NCI-H460 (cell line): ENCODE results near the gene BICRA. TPM values are rescaled to one million over a fixed set of nuclear protein-coding genes. Genes with fewer than 3 reads are reported as not detected.
"Not testable (repeated sequence)": the region's sequence is repeated elsewhere in the genome, so short reads cannot be mapped to it uniquely, and the experiment has no call there.

Source experiments
- DNase-seq: peaks from one replicate; pipeline ENCODE4 v3.0.0-alpha.2; 2016; ENCODE audit warnings: low read depth; ENCODE audit errors: extremely low read depth
- total RNA-seq: library from RNA; depleted of rRNA; stranded (reverse); fragments of >200 nt; shearing (Covaris generic); gene quantifications from 2 replicates; pipeline ENCODE4 v1.2.3, GENCODE V29; 2014

BICRA gene
- total RNA-seq, 1 experiment from 2014 or later: 0.40 TPM

DNA sequence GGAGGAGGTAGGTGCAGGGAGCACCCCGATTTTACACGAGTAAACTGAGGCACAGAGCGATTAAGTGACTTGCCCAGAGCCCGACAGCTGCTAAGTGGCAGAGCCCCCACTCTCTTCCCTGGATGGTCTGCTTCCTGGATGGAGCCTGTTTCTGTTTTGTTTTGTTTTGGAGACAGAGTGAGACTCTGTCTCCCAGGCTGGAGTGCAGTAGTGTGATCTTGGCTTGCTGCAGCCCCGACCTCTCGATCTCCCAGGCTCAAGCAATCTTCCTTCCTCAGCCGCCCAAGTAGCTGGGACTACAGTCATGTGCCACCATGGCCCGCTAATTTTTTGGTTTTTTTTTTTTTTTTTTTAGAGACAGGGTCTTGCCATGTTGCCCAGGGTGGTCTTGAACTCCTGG, 17.3 kb downstream of the BICRA start:
- no peak for DNase-seq

DNA sequence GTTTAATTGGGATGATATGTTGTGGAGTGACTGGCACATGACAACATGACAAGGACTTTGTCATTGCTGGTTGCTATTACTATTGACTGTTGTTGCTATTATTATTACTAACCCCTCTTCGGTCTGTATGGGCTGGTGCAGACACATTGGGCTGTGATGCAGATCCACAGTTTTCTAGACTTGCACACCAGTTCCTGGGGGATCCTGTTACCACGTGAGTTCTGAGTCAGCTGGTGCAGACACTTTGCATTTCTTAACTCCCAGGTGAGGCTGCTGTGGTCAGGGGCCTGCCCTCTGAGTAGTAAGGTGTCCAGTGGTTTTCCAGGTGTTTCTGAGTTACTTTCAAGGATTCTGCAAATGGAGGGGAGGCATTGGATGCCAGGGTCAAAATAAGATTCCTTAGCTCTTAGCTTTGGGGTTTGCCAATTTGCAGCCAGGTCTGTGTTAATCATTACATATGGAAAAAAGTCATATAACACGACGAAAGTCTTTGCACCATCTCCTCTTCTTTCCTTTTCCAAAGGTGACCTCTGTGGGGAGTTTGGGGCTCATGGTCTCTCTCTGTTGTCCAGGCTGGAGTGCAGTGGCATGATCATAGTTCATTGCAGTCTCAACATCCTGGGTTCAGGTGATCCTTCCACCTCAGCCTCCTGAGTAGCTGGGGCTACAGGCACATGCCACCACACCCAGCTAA, 19.3 kb downstream of the BICRA start:
- no peak for DNase-seq

GRCh38 chr19:47630594-47630993, 21.7 kb downstream of the BICRA start:
- no peak for DNase-seq

DNA sequence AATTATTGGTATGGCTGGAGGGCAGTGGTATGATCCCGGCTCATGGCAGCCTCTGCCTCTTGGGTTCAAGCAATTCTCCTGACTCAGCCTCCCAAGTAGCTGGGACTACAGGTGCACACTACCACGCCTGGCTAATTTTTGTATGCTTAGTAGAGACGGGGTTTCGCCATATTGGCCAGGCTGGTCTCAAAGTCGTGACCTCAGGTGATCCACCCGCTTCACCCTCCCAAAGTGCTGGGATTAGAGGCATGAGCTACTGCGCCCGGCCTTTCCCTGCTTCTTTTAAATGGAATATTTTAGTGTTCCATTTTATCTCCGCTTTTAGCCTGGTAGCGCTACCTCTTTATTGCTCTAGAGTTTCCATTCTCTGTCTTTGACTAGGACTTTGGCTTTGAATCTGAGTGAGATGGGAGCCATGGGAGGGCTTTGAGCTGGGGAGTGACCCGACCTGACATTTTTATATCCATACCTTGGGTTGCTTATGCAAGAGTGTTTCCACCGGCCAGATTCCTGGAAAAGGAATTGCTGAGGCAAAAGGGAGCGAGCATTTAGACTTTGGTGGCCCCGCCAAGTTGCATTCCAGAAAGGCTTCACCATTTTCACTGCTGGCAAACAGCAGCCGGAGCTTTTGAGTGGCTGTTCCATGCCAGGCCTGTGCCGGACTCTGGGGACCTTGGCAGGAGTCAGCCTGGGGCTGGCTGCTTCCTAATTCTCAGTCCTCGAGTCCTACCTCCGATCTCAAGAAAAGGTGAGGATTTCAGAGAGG, 22.9 kb downstream of the BICRA start:
- no peak for DNase-seq

GRCh38 chr19:47633517-47633916, 24.6 kb downstream of the BICRA start:
- no peak for DNase-seq

GRCh38 chr19:47633996-47634395, 25.1 kb downstream of the BICRA start:
- DNase-seq: no peak

DNA sequence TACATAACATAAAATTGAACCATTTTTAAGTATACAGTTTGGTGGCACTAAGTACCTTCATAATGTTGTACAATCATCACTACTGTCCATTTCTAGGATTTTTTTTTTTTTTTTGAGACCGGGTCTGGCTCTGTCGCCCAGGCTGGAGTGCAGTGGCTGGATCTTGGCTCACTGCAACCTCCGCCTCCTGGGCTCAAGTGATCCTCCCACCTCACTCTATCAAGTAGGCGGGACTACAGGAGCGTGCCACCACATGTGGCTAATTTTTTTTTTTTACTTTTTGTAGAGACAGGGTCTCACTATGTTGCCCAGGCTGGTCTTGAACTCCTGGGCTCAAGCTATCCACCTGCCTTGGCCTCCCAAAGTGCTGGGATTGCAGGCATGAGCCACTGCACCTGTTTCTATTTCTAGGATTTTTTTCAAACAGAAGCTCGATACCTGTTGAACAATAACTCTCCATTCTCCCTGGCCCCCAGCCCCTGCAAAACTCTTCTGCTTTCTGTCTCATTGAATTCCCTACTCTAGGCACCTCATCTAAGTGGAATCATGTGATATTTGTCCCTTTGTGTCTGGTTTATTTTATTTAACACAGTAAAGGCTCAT, 26.3 kb downstream of the BICRA start:
- DNase-seq: not testable (repeated sequence)

DNA sequence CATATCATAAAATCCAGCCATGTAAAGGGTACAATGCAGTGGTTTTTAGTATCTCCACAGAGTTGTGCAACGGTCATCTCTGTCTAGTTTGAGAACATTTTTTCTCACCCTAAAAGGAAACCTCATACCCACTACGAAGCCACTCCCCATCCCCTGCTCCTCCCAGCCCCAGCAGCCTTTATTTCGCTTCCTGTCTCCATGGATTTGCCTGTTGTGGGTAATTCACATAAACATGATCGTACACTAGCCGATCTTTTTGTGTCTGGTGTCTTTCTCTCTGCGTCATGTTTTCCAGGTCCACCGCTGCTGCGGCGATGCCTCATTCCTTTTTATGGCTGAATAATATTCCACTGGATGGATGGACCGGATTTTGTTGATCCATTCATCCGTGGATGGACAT, 28.6 kb downstream of the BICRA start:
- DNase-seq: no peak

GRCh38 chr19:47641891-47642485, 33.1 kb downstream of the BICRA start:
- DNase-seq: no peak

DNA sequence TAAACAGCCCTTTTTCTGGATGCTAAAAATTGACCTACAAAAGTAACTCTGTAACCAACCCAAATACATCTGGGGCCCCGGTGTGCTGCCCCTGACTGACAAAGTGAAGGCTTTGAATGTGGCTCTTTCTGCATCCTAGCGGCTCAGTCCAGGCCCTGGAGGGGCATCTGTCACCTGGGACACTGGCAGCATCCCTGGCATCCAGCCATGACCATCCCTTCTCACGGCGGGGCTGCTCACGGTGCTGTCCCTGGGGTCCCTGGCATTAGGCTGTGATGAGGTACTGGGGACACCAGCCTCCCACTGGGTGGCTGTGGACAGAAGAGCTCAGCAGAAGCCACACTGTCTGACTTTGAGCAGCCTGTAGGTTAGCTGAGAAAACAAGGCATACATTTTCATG, 34.3 kb downstream of the BICRA start:
- DNase-seq: no peak

DNA sequence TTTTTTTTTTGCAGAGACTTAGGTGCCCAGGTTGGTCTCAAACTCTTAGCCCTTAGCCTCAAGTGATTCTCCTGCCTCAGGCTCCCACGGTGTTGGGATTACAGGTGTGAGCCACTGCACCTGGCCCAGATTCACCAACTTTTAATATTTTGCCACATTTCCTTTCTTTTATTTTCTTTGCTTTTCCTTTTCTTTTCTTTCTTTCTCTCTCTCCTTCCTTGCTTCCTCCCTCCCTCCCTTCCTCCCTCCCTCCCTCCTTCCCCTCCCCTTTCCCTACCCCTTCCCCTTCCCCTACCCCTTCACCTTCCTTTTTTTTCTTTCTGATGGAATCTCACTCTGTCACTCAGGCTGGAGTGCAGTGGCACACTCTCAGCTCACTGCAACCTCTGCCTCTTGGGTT, 35.3 kb downstream of the BICRA start:
- DNase-seq: no peak

DNA sequence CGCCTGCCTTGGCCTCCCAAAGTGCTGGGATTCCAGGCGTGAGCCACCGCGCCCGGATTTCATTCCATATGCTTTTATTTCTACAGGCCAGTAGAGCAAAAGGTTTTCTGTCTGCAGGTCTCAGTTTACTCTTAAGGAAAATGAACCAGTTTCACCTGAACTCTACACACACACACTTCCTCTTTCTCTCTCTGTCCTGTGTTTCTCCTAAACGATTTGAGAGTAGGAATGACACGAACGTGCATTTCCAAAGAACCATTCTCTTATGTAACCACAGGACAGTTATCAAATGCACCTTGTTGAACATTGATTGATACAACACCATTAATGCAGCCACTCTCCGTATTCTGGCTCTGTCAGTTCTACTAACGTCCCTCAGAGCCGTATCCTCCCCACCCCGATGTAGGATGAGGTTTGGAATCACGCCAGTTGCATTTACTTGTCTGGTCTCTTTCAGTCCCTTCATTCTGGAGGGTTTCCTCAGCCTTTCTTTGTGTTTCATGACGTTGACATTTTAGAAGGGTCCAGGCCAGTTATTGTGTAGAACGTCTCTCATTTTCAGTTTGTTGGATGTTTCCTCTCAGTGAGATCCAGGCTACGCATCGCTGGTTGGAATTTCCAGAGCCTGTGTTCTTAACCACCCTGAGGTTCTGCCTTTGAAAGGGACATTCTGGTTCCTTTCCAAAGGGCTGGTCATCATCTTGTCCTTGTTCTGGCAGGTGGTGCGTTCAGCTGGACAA, 36.0 kb downstream of the BICRA start:
- DNase-seq: no peak

DNA sequence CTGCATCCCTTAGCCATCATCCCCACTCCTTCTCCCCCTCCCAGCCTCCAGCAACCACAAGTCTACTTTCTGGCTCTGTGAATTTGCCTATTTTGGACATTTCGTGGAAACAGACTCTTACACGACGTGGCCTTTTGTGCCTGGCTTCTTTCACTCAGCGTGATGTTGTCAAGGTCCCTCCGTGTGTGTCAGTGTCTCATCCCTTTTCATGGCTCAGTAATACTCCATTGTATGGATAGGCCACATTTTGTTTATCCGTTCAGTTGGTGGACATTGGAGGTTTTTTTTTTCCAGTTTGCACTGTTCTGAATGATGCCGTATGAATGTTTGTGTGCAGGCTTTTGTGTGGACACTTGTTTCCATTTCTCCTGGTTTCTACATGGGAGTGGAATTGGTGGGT, 38.0 kb downstream of the BICRA start:
- DNase-seq: no peak

DNA sequence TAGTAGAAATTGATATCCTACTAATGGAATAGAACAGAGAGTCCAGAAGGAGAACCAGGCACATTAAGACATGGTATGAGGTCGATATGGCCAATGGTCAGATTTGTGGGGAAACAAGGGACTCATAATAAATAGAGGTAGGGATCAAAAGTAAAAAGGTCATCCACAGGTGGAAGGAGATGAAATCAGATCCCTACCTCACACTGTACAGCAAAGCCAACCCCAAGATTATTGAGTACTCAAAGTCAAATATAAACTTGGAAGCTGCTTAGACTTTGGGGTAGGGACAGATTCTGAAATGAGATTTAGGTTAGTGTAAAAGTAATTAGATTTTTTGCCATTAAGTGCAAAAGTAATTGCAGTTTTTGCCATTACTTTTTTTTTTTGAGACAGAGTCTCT, 40.7 kb downstream of the BICRA start:
- no peak for DNase-seq

- DNase-seq: no peak
These were observed 41.8 kb downstream of the BICRA start for GRCh38 chr19:47650700-47651099.

GRCh38 chr19:47651132-47651531, 42.2 kb downstream of the BICRA start:
- no peak for DNase-seq

DNA sequence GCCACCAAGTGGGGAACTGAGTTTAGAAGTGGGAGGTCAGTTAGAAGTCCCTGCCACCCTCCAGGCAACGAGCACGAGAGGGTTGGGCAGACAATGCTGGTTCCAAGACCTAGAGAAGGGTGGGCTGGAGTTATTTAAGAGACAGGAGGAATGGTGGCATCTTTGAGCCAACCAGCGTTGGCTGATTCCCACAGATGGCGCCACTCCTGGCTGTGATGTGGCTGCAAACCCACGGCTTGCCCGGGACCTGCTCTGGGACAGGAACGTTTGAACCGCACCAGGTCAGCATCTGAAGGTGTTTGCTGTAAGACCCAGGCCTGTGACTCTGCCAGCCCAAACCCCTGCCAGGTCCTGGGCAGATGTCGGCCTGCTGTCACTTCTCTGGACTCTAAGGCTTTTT, 42.8 kb downstream of the BICRA start:
- DNase-seq: no peak

GRCh38 chr19:47652285-47652684, 43.4 kb downstream of the BICRA start:
- no peak for DNase-seq

DNA sequence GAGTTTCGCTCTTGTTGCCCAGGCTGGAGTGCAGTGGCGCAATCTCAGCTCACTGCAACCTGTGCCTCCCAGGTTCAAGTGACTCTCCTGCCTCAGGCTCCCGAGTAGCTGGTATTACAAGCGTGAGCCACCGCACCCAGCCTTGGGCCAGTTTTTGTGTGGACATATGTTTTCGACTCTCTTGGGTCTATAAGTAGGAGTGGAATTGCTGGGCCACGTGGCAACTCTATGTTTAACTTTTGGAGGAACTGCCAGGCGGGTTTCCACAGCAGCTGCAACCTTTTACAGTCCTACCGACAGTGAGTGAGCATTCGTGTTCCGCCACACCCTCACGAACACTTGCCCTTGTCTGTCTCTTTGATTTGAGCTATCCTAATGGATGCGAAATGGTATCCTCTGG, 44.9 kb downstream of the BICRA start:
- DNase-seq: no peak

DNA sequence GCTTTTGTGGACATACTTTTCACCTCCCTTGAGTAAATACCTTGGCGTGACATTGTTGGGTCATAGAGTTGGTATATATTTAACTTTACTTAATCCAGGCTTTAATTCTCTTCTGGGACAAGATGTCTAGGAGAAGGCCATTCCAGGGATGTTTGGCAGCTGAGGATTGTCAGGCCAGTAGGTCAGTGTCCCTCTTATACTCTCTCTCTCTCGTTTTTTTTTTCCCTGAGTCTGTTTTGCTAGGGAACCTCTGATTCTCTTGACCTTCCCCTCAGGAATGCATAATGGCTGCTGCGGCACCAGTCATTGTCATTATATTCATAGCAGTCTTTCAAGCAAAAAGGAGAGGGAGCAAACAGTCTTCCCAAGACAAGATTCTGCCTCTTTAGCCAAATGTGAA, 48.8 kb downstream of the BICRA start:
- DNase-seq: no peak
